WTC11 (cell line): ENCODE data around the gene STAG1.

ENCODE experiments used
- CTCF ChIP-seq: fragments of 200-600 bp; IDR thresholded peaks from 2 replicates; pipeline ENCODE4 v1.8.0; 2022; ENCODE audit warnings: antibody characterized with exemption
- E2F4 ChIP-seq: sonication (generic); formaldehyde crosslinking; IDR thresholded peaks from 2 replicates; pipeline ENCODE4 v1.8.1; 2022; ENCODE audit warnings: low read depth, mild to moderate bottlenecking, moderate library complexity, missing genetic modification reagents, borderline replicate concordance
- FOXP1 ChIP-seq: sonication (generic); formaldehyde crosslinking; IDR thresholded peaks from 2 replicates; pipeline ENCODE4 v1.8.0; 2022; ENCODE audit warnings: missing genetic modification reagents, mild to moderate bottlenecking, moderate library complexity, borderline replicate concordance
- TP53 ChIP-seq: sonication (generic); formaldehyde crosslinking; IDR thresholded peaks from 2 replicates; pipeline ENCODE4 v1.8.1; 2023; ENCODE audit warnings: mild to moderate bottlenecking, missing genetic modification reagents
- USF1 ChIP-seq: sonication (generic); formaldehyde crosslinking; IDR thresholded peaks from 2 replicates; pipeline ENCODE4 v1.8.0; 2022; ENCODE audit warnings: mild to moderate bottlenecking, missing genetic modification reagents
- ZNF671 ChIP-seq: fragments of 250-450 bp; sonication (Bioruptor Pico); IDR thresholded peaks from 2 replicates; pipeline ENCODE4 v1.8.0; 2021; ENCODE audit warnings: mild to moderate bottlenecking

GRCh38 chr3:136634821-136635220, 117.4 kb downstream of the STAG1 start:
- no peak for TF ChIP-seq CTCF
- no peak for TF ChIP-seq E2F4 (CRISPR knock-in tag)
- no peak for TF ChIP-seq FOXP1 (CRISPR knock-in tag)
- no peak for TF ChIP-seq ZNF671
- TF ChIP-seq TP53 (CRISPR knock-in tag): no peak
- TF ChIP-seq USF1 (CRISPR knock-in tag): no peak
